ENCODE data around the gene MAP4K1.

GRCh38 chr19:38634757-38635482, 17.2 kb upstream of the MAP4K1 start:
- TF ChIP-seq POLR2A (IDR thresholded peaks at IDR 0.05) (no peak), CTCF (IDR thresholded peaks at IDR 0.05 in 4 of 5, conservative IDR thresholded peaks at IDR 0.05 in 1 of 5) (peak; percentile 77 to 94 (median 92))

Measured in gastrocnemius medialis (tissue), 4 donors.